Hepatocyte (in vitro differentiated cells): ENCODE data around the gene HEATR3.

Experiments
- CTCF ChIP-seq: fragments of 200-600 bp; sonication (generic); IDR thresholded peaks from 2 replicates; pipeline ENCODE4 v1.5.1; 2016; ENCODE audit warnings: antibody characterized with exemption, mild to moderate bottlenecking; ENCODE audit not compliant: poor library complexity
- EZH2 ChIP-seq: fragments of 200-600 bp; sonication (generic); IDR thresholded peaks from 2 replicates; pipeline ENCODE4 v1.6.1; 2016; ENCODE audit warnings: antibody characterized with exemption, mild to moderate bottlenecking, borderline replicate concordance

- no peak for TF ChIP-seq CTCF
- TF ChIP-seq EZH2, result no peak
Measured at GRCh38 chr16:50151322-50151721, 85.6 kb downstream of the HEATR3 start.
